Fibroblast of the aortic adventitia (primary cell): ENCODE results near the gene GBX1. TPM values are rescaled to one million over a fixed set of nuclear protein-coding genes. Genes with fewer than 3 reads are reported as not detected.

Experiments
- DNase-seq: peaks from one replicate; pipeline ENCODE4 v3.0.0-alpha.2; 2010; ENCODE audit warnings: low read depth
- H3K4me3 ChIP-seq: 2 replicates; pipeline ENCODE4 v1.5.1; 2011; ENCODE audit warnings: low read depth, mild to moderate bottlenecking, control low read depth, low read length, moderate library complexity
- CTCF ChIP-seq: IDR thresholded peaks from 2 replicates; pipeline ENCODE4 v1.5.1; 2011; ENCODE audit warnings: mild to moderate bottlenecking, low read length, control low read depth, inconsistent platforms; ENCODE audit not compliant: insufficient read depth
- total RNA-seq: library from RNA; depleted of rRNA; stranded (reverse); fragments of >200 nt; gene quantifications from 2 replicates; pipeline ENCODE4 v1.2.3, GENCODE V29; 2012; ENCODE audit warnings: low replicate concordance

The GBX1 gene
- not detected in 2 replicates for total RNA-seq

- DNase-seq: no peak
- TF ChIP-seq CTCF: no peak
- peak within 1 kb of the TSS; percentile 39 for H3K4me3 ChIP-seq
Observed at GRCh38 chr7:151167197-151167961, at the start of gene GBX1. Gene GBX1, minus strand, starts transcription at chr7:151167694. Its CDS starts 146 bp downstream, at chr7:151167548.

- no peak for DNase-seq
- no peak overlapping the region for H3K4me3 ChIP-seq
- TF ChIP-seq CTCF: no peak
Observed at GRCh38 chr7:151215396-151215795, 47.9 kb upstream of the GBX1 start.

- no peak overlapping the region for H3K4me3 ChIP-seq
- TF ChIP-seq CTCF: no peak
- DNase-seq: no peak
Observed at GRCh38 chr7:151213826-151214225, 46.3 kb upstream of the GBX1 start.

GRCh38 chr7:151212626-151213025 is 45.1 kb upstream of the GBX1 start:
- no peak for DNase-seq
- no peak for TF ChIP-seq CTCF
- H3K4me3 ChIP-seq: no peak overlapping the region

GRCh38 chr7:151211155-151211772 is 43.8 kb upstream of the GBX1 start:
- no peak for DNase-seq
- H3K4me3 ChIP-seq: no peak overlapping the region
- no peak for TF ChIP-seq CTCF

GRCh38 chr7:151210087-151210854 is 42.8 kb upstream of the GBX1 start, which contains the start of gene H2BK1:
Gene H2BK1, minus strand, starts transcription at chr7:151210488. Its CDS starts 170 bp downstream, at chr7:151210318.
- no peak for TF ChIP-seq CTCF
- DNase-seq: no peak
- H3K4me3 ChIP-seq: no peak within 1 kb of the TSS
